ENCODE results near the gene TMEM260. TPM values are rescaled to one million over a fixed set of nuclear protein-coding genes. Genes with fewer than 3 reads are reported as not detected.
"Not testable (repeated sequence)": the region's sequence is repeated elsewhere in the genome, so short reads cannot be mapped to it uniquely, and the experiment has no call there.

The TMEM260 gene
- total RNA-seq, 1 donor from 2014 or later, result 32.6 TPM

GRCh38 chr14:56598519-56598918 is 18.9 kb downstream of the TMEM260 start:
- intact Hi-C loops (cut with DNase I), result no loop called here
- no peaks in the 10 kb centered on the region for H3K9me3 ChIP-seq
- no peak for DNase-seq (ENCODE audit: low spot score in 2 of 2)
- TF ChIP-seq CTCF (IDR thresholded peaks at IDR 0.05), result no peak
- no peaks in the 10 kb centered on the region for H3K27me3 ChIP-seq
- no peaks in the 10 kb centered on the region for H3K4me1 ChIP-seq
- peaks cover 0 to 8% of the 10 kb centered on the region in 2 donors for H3K36me3 ChIP-seq
- H3K27ac ChIP-seq, result no peak overlapping the region
- no peak overlapping the region for H3K4me3 ChIP-seq

- TF ChIP-seq CTCF (IDR thresholded peaks at IDR 0.05), result no peak
- Histone ChIP-seq H3K4me1 (no peaks in the 10 kb centered on the region), H3K9me3 (no peaks in the 10 kb centered on the region), H3K36me3 (peaks cover 2 to 19% of the 10 kb centered on the region in 2 donors), H3K27me3 (no peaks in the 10 kb centered on the region), H3K4me3 (no peak overlapping the region), H3K27ac (no peak overlapping the region)
- intact Hi-C loops (cut with DNase I), result no loop called here
- no peak for DNase-seq (ENCODE audit: low spot score in 2 of 2)
These were observed 24.1 kb downstream of the TMEM260 start for GRCh38 chr14:56603648-56604047.

GRCh38 chr14:56608689-56609088 is 29.1 kb downstream of the TMEM260 start:
- H3K36me3 ChIP-seq, result peaks cover 30 to 40% of the 10 kb centered on the region in 2 donors

GRCh38 chr14:56611663-56612062 is 32.1 kb downstream of the TMEM260 start:
- H3K4me3 ChIP-seq; H3K27ac ChIP-seq; H3K27me3 ChIP-seq; DNase-seq (ENCODE audit: low spot score in 2 of 2); H3K9me3 ChIP-seq; intact Hi-C loops (cut with DNase I); H3K4me1 ChIP-seq: not testable (repeated sequence)
- H3K36me3 ChIP-seq, result peaks cover 36 to 41% of the 10 kb centered on the region in 2 donors

More at GRCh38 chr14:56608689-56609088, 29.1 kb downstream of the TMEM260 start:
- Histone ChIP-seq H3K27me3 (no peaks in the 10 kb centered on the region), H3K4me3 (no peak overlapping the region), H3K4me1 (no peaks in the 10 kb centered on the region), H3K9me3 (no peaks in the 10 kb centered on the region), H3K27ac (no peak overlapping the region)
- no peak for TF ChIP-seq CTCF (IDR thresholded peaks at IDR 0.05)
- intact Hi-C loops (cut with DNase I), result no loop called here
- DNase-seq (ENCODE audit: low spot score in 2 of 2), result no peak

- H3K36me3 ChIP-seq, result peaks cover 31 to 45% of the 10 kb centered on the region in 2 donors
- DNase-seq (ENCODE audit: low spot score in 2 of 2), result no peak
These were observed 37.5 kb downstream of the TMEM260 start for GRCh38 chr14:56617084-56617483.

GRCh38 chr14:56630707-56631106 is 51.1 kb downstream of the TMEM260 start:
- H3K27ac ChIP-seq, result no peak overlapping the region
- TF ChIP-seq CTCF (IDR thresholded peaks at IDR 0.05), result no peak
- H3K9me3 ChIP-seq, result peaks cover 8 to 24% of the 10 kb centered on the region in 2 donors
- no peaks in the 10 kb centered on the region for H3K4me1 ChIP-seq
- intact Hi-C loops (cut with DNase I), result no loop called here
- no peak for DNase-seq (ENCODE audit: low spot score in 2 of 2)
- H3K4me3 ChIP-seq, result no peak overlapping the region
- peaks cover 23 to 96% of the 10 kb centered on the region in 2 donors for H3K36me3 ChIP-seq
- H3K27me3 ChIP-seq, result no peaks in the 10 kb centered on the region

More at GRCh38 chr14:56617084-56617483, 37.5 kb downstream of the TMEM260 start:
- H3K9me3 ChIP-seq, result no peaks in the 10 kb centered on the region
- no peak overlapping the region for H3K27ac ChIP-seq
- no peaks in the 10 kb centered on the region for H3K27me3 ChIP-seq
- H3K4me3 ChIP-seq, result no peak overlapping the region
- H3K4me1 ChIP-seq, result no peaks in the 10 kb centered on the region
- intact Hi-C loops (cut with DNase I), result no loop called here
- no peak for TF ChIP-seq CTCF (IDR thresholded peaks at IDR 0.05)
